Breast epithelium (tissue), 4 donors: ENCODE measurements around the gene RALGPS1. TPM values are rescaled to one million over a fixed set of nuclear protein-coding genes. Genes with fewer than 3 reads are reported as not detected.

Experiments used
- DNase-seq, 2 donors: peaks; one replicate each; pipeline ENCODE4 v3.0.0-alpha.2; 2019; ENCODE audit warnings: low spot score in 2 of 2
- H3K27ac ChIP-seq, 2 donors: fragments of 200-600 bp; sonication (generic) in 1 of 2; one replicate each; pipeline ENCODE4 v1.5.1; 2016 to 2019; ENCODE audit warnings: mild to moderate bottlenecking in 1 of 2
- H3K27me3 ChIP-seq, 2 donors: fragments of 200-600 bp; sonication (generic) in 1 of 2; one replicate each; pipeline versions ENCODE4 v1.5.1 to v1.6.0; 2017 to 2019; ENCODE audit warnings: control low read depth in 1 of 2, mild to moderate bottlenecking in 1 of 2
- H3K36me3 ChIP-seq: fragments of 200-600 bp; one replicate; pipeline ENCODE4 v1.5.1; 2019
- H3K4me1 ChIP-seq, 2 donors: fragments of 200-600 bp; sonication (generic); one replicate each; pipeline ENCODE4 v1.5.1; 2016 to 2019; ENCODE audit warnings: control low read depth in 1 of 2
- H3K4me3 ChIP-seq, 3 donors: fragments of 200-600 bp; sonication (generic); 1 replicate in 2 of 3; 2 replicates in 1 of 3; pipeline ENCODE4 v1.5.1; 2016 to 2019; ENCODE audit warnings: mild to moderate bottlenecking in 3 of 3, moderate library complexity in 2 of 3
- H3K9me3 ChIP-seq, 2 donors: fragments of 200-600 bp; sonication (generic) in 1 of 2; one replicate each; pipeline ENCODE4 v1.5.1; 2016 to 2019; ENCODE audit warnings: control low read depth in 1 of 2
- CTCF ChIP-seq, 3 donors: fragments of 450-650 bp; IDR thresholded peaks; one replicate each; pipeline ENCODE4 v1.5.1; 2016 to 2017; ENCODE audit warnings: antibody characterized with exemption in 3 of 3, mild to moderate bottlenecking in 3 of 3, moderate library complexity in 3 of 3
- POLR2A ChIP-seq: fragments of 450-650 bp; IDR thresholded peaks from one replicate; pipeline ENCODE4 v1.6.1; 2016; ENCODE audit warnings: antibody characterized with exemption, mild to moderate bottlenecking, moderate library complexity
- POLR2AphosphoS5 ChIP-seq, 3 donors: sonication (generic); formaldehyde crosslinking; IDR thresholded peaks; one replicate each; pipeline ENCODE4 v1.6.1; 2017; ENCODE audit warnings: antibody characterized with exemption in 3 of 3
- intact Hi-C: fragments of 100-400 bp; cut with DNase I; formaldehyde crosslinking; loops from one replicate; pipeline ENCODE4 v1.15.1; 2023; ENCODE audit warnings: low total_unique reads
- total RNA-seq, 3 donors: library from RNA; depleted of rRNA; stranded (reverse); fragments of >200 nt; gene quantifications; one replicate each; pipeline ENCODE4 v1.1.0, GENCODE V29; 2016

The RALGPS1 gene
- total RNA-seq, 3 donors from 2014 or later, result 5.8 to 30.7 (median 15.1) TPM

GRCh38 chr9:126938327-126938726, 23.7 kb downstream of the RALGPS1 start:
- intact Hi-C loops, result no loop called here
- no peaks in the 10 kb centered on the region for H3K4me1 ChIP-seq
- TF ChIP-seq CTCF (IDR thresholded peaks at IDR 0.05), result no peak
- no peak for TF ChIP-seq POLR2AphosphoS5 (IDR thresholded peaks at IDR 0.05)
- TF ChIP-seq POLR2A, result no peak

GRCh38 chr9:126939821-126940221, 25.2 kb downstream of the RALGPS1 start:
- Histone ChIP-seq H3K9me3 (no peaks in the 10 kb centered on the region), H3K27me3 (no peaks in the 10 kb centered on the region), H3K27ac (no peak overlapping the region), H3K36me3 (no peaks in the 10 kb centered on the region), H3K4me1 (no peaks in the 10 kb centered on the region), H3K4me3 (no peak overlapping the region)
- no peak for DNase-seq
- intact Hi-C loops, result loop anchor here (5.0 kb wide), 1 partner anchor 257 kb away; no protein-coding TSS in a partner anchor
- TF ChIP-seq CTCF (IDR thresholded peaks at IDR 0.05) (no peak), POLR2AphosphoS5 (IDR thresholded peaks at IDR 0.05) (no peak), POLR2A (no peak)

More at GRCh38 chr9:126938327-126938726, 23.7 kb downstream of the RALGPS1 start:
- Histone ChIP-seq H3K27ac (no peak overlapping the region), H3K36me3 (no peaks in the 10 kb centered on the region), H3K9me3 (no peaks in the 10 kb centered on the region), H3K4me3 (no peak overlapping the region), H3K27me3 (no peaks in the 10 kb centered on the region)
- no peak for DNase-seq

GRCh38 chr9:126942399-126942798, 27.8 kb downstream of the RALGPS1 start:
- no peak overlapping the region for H3K4me3 ChIP-seq
- no peak for TF ChIP-seq POLR2AphosphoS5 (IDR thresholded peaks at IDR 0.05)
- no peak for TF ChIP-seq POLR2A
- no peak for TF ChIP-seq CTCF (IDR thresholded peaks at IDR 0.05)
- H3K27me3 ChIP-seq, result no peaks in the 10 kb centered on the region
- intact Hi-C loops, result loop anchor here (5.0 kb wide), 1 partner anchor 255 kb away; no protein-coding TSS in a partner anchor
- no peak for DNase-seq
- no peaks in the 10 kb centered on the region for H3K9me3 ChIP-seq
- H3K27ac ChIP-seq, result no peak overlapping the region
- no peaks in the 10 kb centered on the region for H3K36me3 ChIP-seq
- no peaks in the 10 kb centered on the region for H3K4me1 ChIP-seq

- no peaks in the 10 kb centered on the region for H3K36me3 ChIP-seq
- no peaks in the 10 kb centered on the region for H3K9me3 ChIP-seq
- TF ChIP-seq CTCF (IDR thresholded peaks at IDR 0.05) (no peak), POLR2A (no peak), POLR2AphosphoS5 (IDR thresholded peaks at IDR 0.05) (no peak)
- no peaks in the 10 kb centered on the region for H3K4me1 ChIP-seq
- H3K4me3 ChIP-seq, result no peak overlapping the region
- no peaks in the 10 kb centered on the region for H3K27me3 ChIP-seq
- intact Hi-C loops, result no loop called here
- no peak for DNase-seq
- no peak overlapping the region for H3K27ac ChIP-seq
Observed at GRCh38 chr9:126945682-126946081, 31.1 kb downstream of the RALGPS1 start.

GRCh38 chr9:126947529-126947928, 32.9 kb downstream of the RALGPS1 start:
- Histone ChIP-seq H3K36me3 (no peaks in the 10 kb centered on the region), H3K27ac (no peak overlapping the region), H3K9me3 (no peaks in the 10 kb centered on the region), H3K4me3 (no peak overlapping the region), H3K27me3 (no peaks in the 10 kb centered on the region), H3K4me1 (no peaks in the 10 kb centered on the region)
- TF ChIP-seq POLR2A (no peak), POLR2AphosphoS5 (IDR thresholded peaks at IDR 0.05) (no peak), CTCF (IDR thresholded peaks at IDR 0.05) (no peak)
- DNase-seq, result no peak
- intact Hi-C loops, result no loop called here
